Neural cell (in vitro differentiated cells): Measurements from ENCODE around the gene CRLF2.

Source experiments
- EZH2 ChIP-seq: fragments of 200-600, 300-800 bp; shearing (Covaris generic), sonication (generic); IDR thresholded peaks from 2 replicates; pipeline ENCODE4 v1.6.1; 2014; ENCODE audit warnings: antibody characterized with exemption, low read length, borderline replicate concordance, mild to moderate bottlenecking; ENCODE audit not compliant: insufficient read depth, poor library complexity, severe bottlenecking
- TF ChIP-seq, protein P1 (sequence below): fragments of 450-650 bp; IDR thresholded peaks from 2 replicates; pipeline ENCODE4 v1.5.1; 2014; ENCODE audit warnings: antibody characterized with exemption, mild to moderate bottlenecking, moderate library complexity; ENCODE audit not compliant: poor library complexity, severe bottlenecking
- TF ChIP-seq, protein P2 (sequence below): IDR thresholded peaks from 2 replicates; pipeline ENCODE4 v1.6.1; 2012; ENCODE audit warnings: borderline replicate concordance

DNA sequence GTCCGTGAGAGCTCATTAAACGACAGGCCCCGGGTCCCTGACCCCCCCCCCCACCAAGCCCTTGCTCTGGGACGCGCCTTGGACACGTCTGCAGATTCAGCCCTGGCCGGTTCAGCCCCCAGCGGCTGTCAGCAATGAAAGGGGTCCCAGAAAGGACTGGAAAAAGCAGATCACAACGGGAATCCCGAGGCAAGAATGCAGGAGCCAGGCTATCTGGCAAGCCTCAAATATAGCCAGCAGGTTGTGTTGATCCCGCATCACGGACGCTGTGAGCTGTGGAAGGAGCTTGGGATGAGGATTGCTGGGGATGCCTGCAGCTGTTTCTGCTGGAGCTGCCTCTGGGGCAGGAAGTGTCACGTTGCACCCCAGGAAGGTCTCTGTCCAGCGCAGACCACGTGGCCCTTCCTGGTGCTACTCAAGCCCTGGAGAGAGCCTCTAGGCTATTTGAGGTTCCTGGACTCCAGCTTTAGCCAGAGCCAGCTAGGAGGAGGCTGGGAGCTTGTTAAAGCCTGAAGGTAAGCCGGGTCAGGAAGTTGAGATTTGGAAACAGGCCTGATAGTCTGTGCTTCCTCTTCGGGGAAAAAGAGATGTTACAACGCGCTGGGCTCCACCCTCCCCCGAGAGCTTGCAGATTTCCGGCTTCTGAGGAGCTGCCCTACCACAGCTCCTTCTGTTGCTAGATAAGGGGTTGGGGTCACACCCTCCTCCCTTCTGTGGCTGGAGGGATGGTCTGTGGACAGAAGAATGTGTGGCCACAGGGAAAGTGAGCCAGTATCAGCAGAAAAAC is 36.8 kb upstream of the CRLF2 start:
- TF ChIP-seq EZH2, result no peak
- TF ChIP-seq, protein P1, sequence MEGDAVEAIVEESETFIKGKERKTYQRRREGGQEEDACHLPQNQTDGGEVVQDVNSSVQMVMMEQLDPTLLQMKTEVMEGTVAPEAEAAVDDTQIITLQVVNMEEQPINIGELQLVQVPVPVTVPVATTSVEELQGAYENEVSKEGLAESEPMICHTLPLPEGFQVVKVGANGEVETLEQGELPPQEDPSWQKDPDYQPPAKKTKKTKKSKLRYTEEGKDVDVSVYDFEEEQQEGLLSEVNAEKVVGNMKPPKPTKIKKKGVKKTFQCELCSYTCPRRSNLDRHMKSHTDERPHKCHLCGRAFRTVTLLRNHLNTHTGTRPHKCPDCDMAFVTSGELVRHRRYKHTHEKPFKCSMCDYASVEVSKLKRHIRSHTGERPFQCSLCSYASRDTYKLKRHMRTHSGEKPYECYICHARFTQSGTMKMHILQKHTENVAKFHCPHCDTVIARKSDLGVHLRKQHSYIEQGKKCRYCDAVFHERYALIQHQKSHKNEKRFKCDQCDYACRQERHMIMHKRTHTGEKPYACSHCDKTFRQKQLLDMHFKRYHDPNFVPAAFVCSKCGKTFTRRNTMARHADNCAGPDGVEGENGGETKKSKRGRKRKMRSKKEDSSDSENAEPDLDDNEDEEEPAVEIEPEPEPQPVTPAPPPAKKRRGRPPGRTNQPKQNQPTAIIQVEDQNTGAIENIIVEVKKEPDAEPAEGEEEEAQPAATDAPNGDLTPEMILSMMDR, result no peak
- TF ChIP-seq, protein P2, sequence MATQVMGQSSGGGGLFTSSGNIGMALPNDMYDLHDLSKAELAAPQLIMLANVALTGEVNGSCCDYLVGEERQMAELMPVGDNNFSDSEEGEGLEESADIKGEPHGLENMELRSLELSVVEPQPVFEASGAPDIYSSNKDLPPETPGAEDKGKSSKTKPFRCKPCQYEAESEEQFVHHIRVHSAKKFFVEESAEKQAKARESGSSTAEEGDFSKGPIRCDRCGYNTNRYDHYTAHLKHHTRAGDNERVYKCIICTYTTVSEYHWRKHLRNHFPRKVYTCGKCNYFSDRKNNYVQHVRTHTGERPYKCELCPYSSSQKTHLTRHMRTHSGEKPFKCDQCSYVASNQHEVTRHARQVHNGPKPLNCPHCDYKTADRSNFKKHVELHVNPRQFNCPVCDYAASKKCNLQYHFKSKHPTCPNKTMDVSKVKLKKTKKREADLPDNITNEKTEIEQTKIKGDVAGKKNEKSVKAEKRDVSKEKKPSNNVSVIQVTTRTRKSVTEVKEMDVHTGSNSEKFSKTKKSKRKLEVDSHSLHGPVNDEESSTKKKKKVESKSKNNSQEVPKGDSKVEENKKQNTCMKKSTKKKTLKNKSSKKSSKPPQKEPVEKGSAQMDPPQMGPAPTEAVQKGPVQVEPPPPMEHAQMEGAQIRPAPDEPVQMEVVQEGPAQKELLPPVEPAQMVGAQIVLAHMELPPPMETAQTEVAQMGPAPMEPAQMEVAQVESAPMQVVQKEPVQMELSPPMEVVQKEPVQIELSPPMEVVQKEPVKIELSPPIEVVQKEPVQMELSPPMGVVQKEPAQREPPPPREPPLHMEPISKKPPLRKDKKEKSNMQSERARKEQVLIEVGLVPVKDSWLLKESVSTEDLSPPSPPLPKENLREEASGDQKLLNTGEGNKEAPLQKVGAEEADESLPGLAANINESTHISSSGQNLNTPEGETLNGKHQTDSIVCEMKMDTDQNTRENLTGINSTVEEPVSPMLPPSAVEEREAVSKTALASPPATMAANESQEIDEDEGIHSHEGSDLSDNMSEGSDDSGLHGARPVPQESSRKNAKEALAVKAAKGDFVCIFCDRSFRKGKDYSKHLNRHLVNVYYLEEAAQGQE, result no peak
